MM.1S (cell line): Measurements from ENCODE around the gene RAB44.

Experiments
- DNase-seq: peaks from one replicate; pipeline ENCODE4 v3.0.0-alpha.2; 2015
- H2AFZ ChIP-seq: fragments of 300-600 bp; sonication (generic); 2 replicates; pipeline ENCODE4 v1.6.0; 2016; ENCODE audit warnings: antibody characterized with exemption, low read length
- H3F3A ChIP-seq: fragments of 300-600 bp; sonication (generic); 2 replicates; pipeline ENCODE4 v1.6.1; 2016; ENCODE audit warnings: mild to moderate bottlenecking, antibody characterized with exemption, low read length, moderate library complexity, mixed read lengths; ENCODE audit not compliant: insufficient read depth
- H3K27ac ChIP-seq: fragments of 300-600 bp; sonication (generic); 2 replicates; pipeline ENCODE4 v1.5.1; 2016; ENCODE audit warnings: mild to moderate bottlenecking, low read length
- H3K27me3 ChIP-seq: fragments of 300-600 bp; sonication (generic); replicated peaks from 2 replicates; pipeline ENCODE4 v1.6.0; 2016; ENCODE audit warnings: low read length; ENCODE audit not compliant: insufficient read depth
- H3K36me3 ChIP-seq: fragments of 300-600 bp; sonication (generic); replicated peaks from 2 replicates; pipeline ENCODE4 v1.6.1; 2016; ENCODE audit warnings: mild to moderate bottlenecking, low read length, mixed read lengths; ENCODE audit not compliant: insufficient read depth
- H3K4me1 ChIP-seq: fragments of 300-600 bp; sonication (generic); 2 replicates; pipeline ENCODE4 v1.6.1; 2016; ENCODE audit warnings: low read length, mixed read lengths
- H3K4me2 ChIP-seq: fragments of 300-600 bp; sonication (generic); 2 replicates; pipeline ENCODE4 v1.6.0; 2016; ENCODE audit warnings: low read depth, low read length
- H3K4me3 ChIP-seq: fragments of 300-600 bp; sonication (generic); 2 replicates; pipeline ENCODE4 v1.5.1; 2016; ENCODE audit warnings: low read length, mixed read lengths
- H3K79me2 ChIP-seq: fragments of 300-600 bp; sonication (generic); 2 replicates; pipeline ENCODE4 v1.6.1; 2016; ENCODE audit warnings: mixed run types, low read length, mixed read lengths
- H3K9ac ChIP-seq: fragments of 300-600 bp; sonication (generic); 2 replicates; pipeline ENCODE4 v1.6.1; 2016; ENCODE audit warnings: low read length, mixed read lengths
- H3K9me2 ChIP-seq: fragments of 300-600 bp; sonication (generic); replicated peaks from 2 replicates; pipeline ENCODE4 v1.6.1; 2016; ENCODE audit warnings: mild to moderate bottlenecking, low read length, mixed read lengths; ENCODE audit not compliant: insufficient read depth
- H3K9me3 ChIP-seq: fragments of 300-600 bp; sonication (generic); replicated peaks from 2 replicates; pipeline ENCODE4 v1.6.1; 2016; ENCODE audit warnings: mild to moderate bottlenecking, low read length, mixed read lengths; ENCODE audit not compliant: insufficient read depth
- H4K20me1 ChIP-seq: fragments of 300-600 bp; sonication (generic); 2 replicates; pipeline ENCODE4 v1.6.1; 2016; ENCODE audit warnings: mild to moderate bottlenecking, low read length, moderate library complexity, mixed read lengths; ENCODE audit not compliant: insufficient read depth
- CTCF ChIP-seq: fragments of 300-600 bp; sonication (generic); IDR thresholded peaks from 2 replicates; pipeline ENCODE4 v1.5.1; 2016; ENCODE audit warnings: antibody characterized with exemption, low read length, mixed read lengths
- EZH2 ChIP-seq: fragments of 300-600 bp; sonication (generic); optimal IDR thresholded peaks from 2 replicates; pipeline ENCODE3; 2017; ENCODE audit warnings: low read depth, mild to moderate bottlenecking, antibody characterized with exemption, low read length, mixed read lengths
- EZH2phosphoT487 ChIP-seq: fragments of 300-600 bp; sonication (generic); IDR thresholded peaks from 2 replicates; pipeline ENCODE4 v1.6.1; 2018; ENCODE audit warnings: antibody characterized with exemption, low read length

RAB44 gene

GRCh38 chr6:36727505-36728021, 29.9 kb downstream of the RAB44 start:
- no peaks in the 10 kb centered on the region for H3K9me2 ChIP-seq
- peaks cover 41% of the 10 kb centered on the region for H3K4me1 ChIP-seq
- H3K9ac ChIP-seq, result no peak overlapping the region
- H2AFZ ChIP-seq, result no peak overlapping the region
- no peaks in the 10 kb centered on the region for H3K36me3 ChIP-seq
- no peak overlapping the region for H3K27ac ChIP-seq
- no peak for TF ChIP-seq EZH2phosphoT487
- TF ChIP-seq EZH2, result no peak
- TF ChIP-seq CTCF, result no peak
- no peaks in the 10 kb centered on the region for H3K27me3 ChIP-seq
- H3K79me2 ChIP-seq, result no peaks in the 10 kb centered on the region
- H3K4me3 ChIP-seq, result no peak overlapping the region
- H3K4me2 ChIP-seq, result no peak overlapping the region
- no peaks in the 10 kb centered on the region for H4K20me1 ChIP-seq
- H3K9me3 ChIP-seq, result no peaks in the 10 kb centered on the region
- no peaks in the 10 kb centered on the region; the same call in 1 of the 2 replicates for H3F3A ChIP-seq
- no peak for DNase-seq

- no peaks in the 10 kb centered on the region for H4K20me1 ChIP-seq
- H3K36me3 ChIP-seq, result no peaks in the 10 kb centered on the region
- TF ChIP-seq CTCF (no peak), EZH2phosphoT487 (no peak), EZH2 (no peak)
- no peaks in the 10 kb centered on the region for H3K9me2 ChIP-seq
- no peaks in the 10 kb centered on the region; the same call in 1 of the 2 replicates for H3F3A ChIP-seq
- no peaks in the 10 kb centered on the region for H3K79me2 ChIP-seq
- DNase-seq, result no peak
- no peak overlapping the region for H3K4me2 ChIP-seq
- no peaks in the 10 kb centered on the region for H3K27me3 ChIP-seq
- H3K4me1 ChIP-seq, result peaks cover 41% of the 10 kb centered on the region
- no peak overlapping the region for H3K4me3 ChIP-seq
- no peak overlapping the region for H3K27ac ChIP-seq
- no peaks in the 10 kb centered on the region for H3K9me3 ChIP-seq
- H3K9ac ChIP-seq, result no peak overlapping the region
- H2AFZ ChIP-seq, result no peak overlapping the region
These were observed 30.9 kb downstream of the RAB44 start for GRCh38 chr6:36728289-36729160.

- no peaks in the 10 kb centered on the region for H3K9me2 ChIP-seq
- H2AFZ ChIP-seq, result no peak overlapping the region
- no peak for TF ChIP-seq EZH2phosphoT487
- no peaks in the 10 kb centered on the region for H3K36me3 ChIP-seq
- no peaks in the 10 kb centered on the region for H3K9me3 ChIP-seq
- H3K9ac ChIP-seq, result no peak overlapping the region
- H3K79me2 ChIP-seq, result no peaks in the 10 kb centered on the region
- no peaks in the 10 kb centered on the region for H4K20me1 ChIP-seq
- peaks cover 41% of the 10 kb centered on the region for H3K4me1 ChIP-seq
- H3K27me3 ChIP-seq, result no peaks in the 10 kb centered on the region
- H3K4me2 ChIP-seq, result no peak overlapping the region
- H3K4me3 ChIP-seq, result no peak overlapping the region
- H3F3A ChIP-seq, result no peaks in the 10 kb centered on the region; the same call in 1 of the 2 replicates
- H3K27ac ChIP-seq, result no peak overlapping the region
- no peak for DNase-seq
These were observed 31.5 kb downstream of the RAB44 start for GRCh38 chr6:36729161-36729524.
